ENCODE results near the gene ZNF217. TPM values are rescaled to one million over a fixed set of nuclear protein-coding genes. Genes with fewer than 3 reads are reported as not detected.
"Not testable (repeated sequence)": the region's sequence is repeated elsewhere in the genome, so short reads cannot be mapped to it uniquely, and the experiment has no call there.

ZNF217 gene
- total RNA-seq, 1 donor from 2014 or later, result 8.9 TPM

DNA sequence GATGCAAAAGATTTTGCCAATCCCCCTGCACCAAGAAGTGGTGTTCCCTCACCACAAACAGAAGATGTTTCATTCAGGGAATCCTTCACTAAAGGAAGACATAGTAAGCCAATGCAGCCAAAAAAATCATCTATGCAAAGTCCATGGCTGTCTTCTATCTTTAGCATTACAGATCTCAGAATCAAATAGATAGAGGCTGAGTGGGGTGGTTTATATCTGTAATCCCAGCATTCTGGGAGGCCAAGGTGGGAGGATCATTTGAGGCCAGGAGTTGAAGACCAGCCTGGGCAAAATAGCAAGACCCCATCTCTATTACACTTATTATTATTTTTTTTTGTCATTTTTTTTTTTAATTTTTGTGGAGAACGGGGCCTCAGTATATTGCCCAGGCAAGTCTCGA is 32.9 kb upstream of the ZNF217 start:
- TF ChIP-seq, protein P1, sequence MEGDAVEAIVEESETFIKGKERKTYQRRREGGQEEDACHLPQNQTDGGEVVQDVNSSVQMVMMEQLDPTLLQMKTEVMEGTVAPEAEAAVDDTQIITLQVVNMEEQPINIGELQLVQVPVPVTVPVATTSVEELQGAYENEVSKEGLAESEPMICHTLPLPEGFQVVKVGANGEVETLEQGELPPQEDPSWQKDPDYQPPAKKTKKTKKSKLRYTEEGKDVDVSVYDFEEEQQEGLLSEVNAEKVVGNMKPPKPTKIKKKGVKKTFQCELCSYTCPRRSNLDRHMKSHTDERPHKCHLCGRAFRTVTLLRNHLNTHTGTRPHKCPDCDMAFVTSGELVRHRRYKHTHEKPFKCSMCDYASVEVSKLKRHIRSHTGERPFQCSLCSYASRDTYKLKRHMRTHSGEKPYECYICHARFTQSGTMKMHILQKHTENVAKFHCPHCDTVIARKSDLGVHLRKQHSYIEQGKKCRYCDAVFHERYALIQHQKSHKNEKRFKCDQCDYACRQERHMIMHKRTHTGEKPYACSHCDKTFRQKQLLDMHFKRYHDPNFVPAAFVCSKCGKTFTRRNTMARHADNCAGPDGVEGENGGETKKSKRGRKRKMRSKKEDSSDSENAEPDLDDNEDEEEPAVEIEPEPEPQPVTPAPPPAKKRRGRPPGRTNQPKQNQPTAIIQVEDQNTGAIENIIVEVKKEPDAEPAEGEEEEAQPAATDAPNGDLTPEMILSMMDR (IDR thresholded peaks at IDR 0.05), result no peak

DNA sequence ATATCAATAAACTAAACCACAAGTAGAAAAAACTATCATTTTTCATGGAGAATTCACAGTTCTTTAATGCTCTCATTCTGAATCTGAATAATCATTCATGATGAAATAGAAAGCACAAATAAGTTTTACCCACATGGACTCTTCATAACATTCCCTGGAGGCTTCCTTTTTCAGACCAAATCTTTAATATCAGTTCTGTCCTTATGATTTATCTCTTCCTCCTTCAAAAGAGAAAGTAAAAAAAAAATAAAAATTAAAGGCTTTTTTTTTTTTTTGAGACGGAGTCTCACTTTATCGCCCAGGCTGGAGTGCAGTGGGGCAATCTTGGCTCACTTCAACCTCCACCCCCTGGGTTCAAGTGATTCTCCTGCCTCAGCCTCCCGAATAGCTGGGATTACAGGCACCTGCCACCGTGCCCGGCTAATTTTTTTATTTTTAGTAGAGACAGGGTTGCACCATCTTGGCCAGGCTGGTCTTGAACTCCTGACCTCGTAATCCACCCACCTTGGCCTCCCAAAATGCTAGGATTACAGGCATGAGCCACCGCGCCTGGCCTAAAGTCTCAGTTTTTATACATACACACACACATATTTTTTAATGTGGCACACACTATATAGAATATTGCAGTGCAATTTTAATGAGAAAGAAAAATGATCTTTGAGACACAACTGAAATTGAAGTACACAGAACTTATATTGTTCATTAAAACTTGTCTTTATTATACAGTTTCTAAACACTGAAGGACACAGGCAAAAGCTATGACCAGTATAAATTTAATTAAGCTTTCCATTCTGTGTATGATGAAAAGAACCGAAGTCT is 31.9 kb upstream of the ZNF217 start:
- no peaks in the 10 kb centered on the region for H3K36me3 ChIP-seq
- intact Hi-C loops (cut with DNase I), result no loop called here
- TF ChIP-seq, protein P1 (IDR thresholded peaks at IDR 0.05), result no peak
- H3K27me3 ChIP-seq, result no peaks in the 10 kb centered on the region
- H3K9me3 ChIP-seq, result no peaks in the 10 kb centered on the region
- DNase-seq (ENCODE audit: low spot score in 2 of 2), result peak in 1 of 2 donors; percentile 12
- H3K4me3 ChIP-seq, result no peak overlapping the region
- H3K27ac ChIP-seq, result no peak overlapping the region
- H3K4me1 ChIP-seq, result peaks cover 12 to 22% of the 10 kb centered on the region in 2 donors

More for the DNA sequence above, 32.9 kb upstream of the ZNF217 start:
- DNase-seq (ENCODE audit: low spot score in 2 of 2), result peak in 1 of 2 donors; percentile 3
- Histone ChIP-seq H3K27ac (no peak overlapping the region), H3K4me1 (peaks cover 12 to 16% of the 10 kb centered on the region in 2 donors), H3K36me3 (no peaks in the 10 kb centered on the region), H3K4me3 (no peak overlapping the region), H3K27me3 (no peaks in the 10 kb centered on the region), H3K9me3 (no peaks in the 10 kb centered on the region)
- intact Hi-C loops (cut with DNase I), result no loop called here

DNA sequence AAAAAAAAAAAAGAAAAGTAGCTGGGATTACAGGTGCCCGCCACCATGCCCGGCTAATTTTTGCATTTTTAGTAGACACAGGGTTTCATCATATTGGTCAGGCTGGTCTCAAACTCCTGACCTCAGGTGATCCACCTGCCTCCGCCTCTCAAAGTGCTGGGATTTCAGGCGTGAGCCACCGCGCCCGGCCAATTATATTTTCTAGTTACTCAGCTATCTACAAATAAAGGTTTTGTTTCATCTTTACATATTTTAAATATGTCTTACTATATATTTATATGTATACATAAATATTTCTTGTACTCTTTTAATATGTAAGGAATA is 31.2 kb upstream of the ZNF217 start:
- H3K4me3 ChIP-seq; H3K27me3 ChIP-seq; H3K36me3 ChIP-seq; DNase-seq (ENCODE audit: low spot score in 2 of 2); H3K27ac ChIP-seq; H3K9me3 ChIP-seq: not testable (repeated sequence)
- peaks cover 12 to 22% of the 10 kb centered on the region in 2 donors for H3K4me1 ChIP-seq
- intact Hi-C loops (cut with DNase I), result loop anchor here (5.0 kb wide), 2 partner anchors 32 to 43 kb away; no protein-coding TSS in a partner anchor

DNA sequence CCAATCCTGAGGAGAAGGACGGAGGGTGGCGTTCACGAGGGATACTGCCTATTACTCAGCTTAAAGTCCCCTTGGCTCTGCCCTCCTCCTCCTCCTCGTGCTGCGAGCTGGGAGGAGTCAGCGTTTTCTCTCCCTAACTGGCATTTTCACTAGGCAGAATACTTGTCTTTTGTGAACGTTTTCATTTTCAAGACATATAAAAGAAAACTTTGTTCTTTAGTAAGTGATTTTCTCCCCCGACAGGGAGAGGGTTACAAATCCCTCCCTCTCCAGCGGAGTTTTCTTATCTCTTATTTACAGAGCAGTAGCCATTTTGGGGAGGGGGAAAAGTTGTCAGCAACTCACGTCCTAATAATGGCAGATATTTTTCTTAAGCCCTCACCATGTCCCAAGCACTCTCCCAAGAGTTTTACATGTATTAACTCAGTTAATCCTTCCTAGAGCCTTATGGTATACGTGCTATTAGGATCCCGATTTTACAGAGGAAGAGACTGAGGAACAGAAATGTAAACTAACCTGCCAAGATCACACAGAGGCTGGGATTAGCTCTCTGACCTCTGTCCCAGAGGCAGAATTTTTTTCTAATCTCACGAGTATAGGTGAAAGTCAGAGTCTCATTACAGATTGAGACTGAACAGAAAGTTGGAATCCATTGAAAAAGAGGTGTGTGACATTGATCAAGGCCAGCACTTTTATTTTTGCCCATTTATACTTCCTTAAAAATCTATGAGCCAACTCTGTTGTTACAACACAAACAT is 30.0 kb upstream of the ZNF217 start:
- DNase-seq (ENCODE audit: low spot score in 2 of 2), result peak; percentile 27 to 86
- H3K36me3 ChIP-seq, result no peaks in the 10 kb centered on the region
- no peaks in the 10 kb centered on the region for H3K9me3 ChIP-seq
- intact Hi-C loops (cut with DNase I), result loop anchor here (1.0 to 5.0 kb wide), 3 partner anchors 29 to 41 kb away; no protein-coding TSS in a partner anchor
- H3K4me1 ChIP-seq, result peaks cover 12 to 22% of the 10 kb centered on the region in 2 donors
- H3K27me3 ChIP-seq, result no peaks in the 10 kb centered on the region
- peak overlapping the region; percentile 46 to 53 for H3K4me3 ChIP-seq
- peak overlapping the region; percentile 86 to 94 for H3K27ac ChIP-seq
- TF ChIP-seq, protein P1 (IDR thresholded peaks at IDR 0.05), result no peak

DNA sequence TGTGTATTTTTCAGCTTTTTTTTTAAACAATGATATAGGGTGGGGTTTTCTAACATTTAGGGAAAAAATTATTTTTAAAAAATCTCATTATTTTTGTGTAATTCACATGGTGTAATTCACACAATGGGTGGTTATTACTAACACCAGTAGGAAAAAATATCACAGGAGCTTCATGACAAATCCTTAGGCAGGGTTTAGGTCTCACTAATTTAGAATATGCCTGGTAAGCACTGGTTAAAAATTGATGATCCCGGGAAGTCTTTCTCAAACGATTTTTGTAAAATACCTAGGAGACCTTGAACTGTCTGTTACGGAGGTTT is 29.5 kb upstream of the ZNF217 start:
- Histone ChIP-seq H3K9me3 (no peaks in the 10 kb centered on the region), H3K27me3 (no peaks in the 10 kb centered on the region), H3K4me3 (peak overlapping the region; percentile 46 to 53), H3K27ac (peak overlapping the region; percentile 86 to 94), H3K36me3 (no peaks in the 10 kb centered on the region), H3K4me1 (peaks cover 12 to 22% of the 10 kb centered on the region in 2 donors)
- no peak for DNase-seq (ENCODE audit: low spot score in 2 of 2)
- intact Hi-C loops (cut with DNase I), result loop anchor here (1.0 to 5.0 kb wide), 3 partner anchors 29 to 41 kb away; no protein-coding TSS in a partner anchor
- TF ChIP-seq, protein P1 (IDR thresholded peaks at IDR 0.05), result no peak
